T-cell (primary cell): ENCODE data around the gene TMEM123. TPM values are rescaled to one million over a fixed set of nuclear protein-coding genes. Genes with fewer than 3 reads are reported as not detected.

ENCODE experiments used
- total RNA-seq, 35 experiments: library from RNA in 6 of 35; stranded (reverse) in 6 of 35; fragments of 120-200 nt in 1 of 35; gene quantifications; one replicate each; pipeline versions ENCODE4 v1.2.1 to v1.2.4 and lab custom pipeline; 2013 to 2026

Gene TMEM123
- total RNA-seq, 5 donors from 2014 or later (not counting 1 experiment from before 2014, with no cell fraction given) = 361 to 469 (median 428) TPM

Other genes starting within 250 kb of the TMEM123 start
- 100 to 1,000 TPM in 2 of 5 donors, 10 to 100 TPM in 3; 82.6 to 114 (median 96.0) TPM for gene BIRC3, start 135.3 kb downstream of the TMEM123 start, total RNA-seq
- gene BIRC2, start 105.6 kb downstream of the TMEM123 start, total RNA-seq = 100 to 1,000 TPM in 1 of 5 donors, 10 to 100 TPM in 4; 53.3 to 100 (median 60.8) TPM
- gene MMP7, start 78.0 kb upstream of the TMEM123 start, total RNA-seq = under 1 TPM in 3 of 5 donors, not detected in 2; 0.23 to 0.73 (median 0.60) TPM
- gene MMP20, start 172.6 kb upstream of the TMEM123 start, total RNA-seq = not detected